Esophagus squamous epithelium (tissue), 4 donors: ENCODE data around the gene DACT2.

Experiments
- POLR2A ChIP-seq, 4 donors: fragments of 450-650 bp; IDR thresholded peaks; one replicate each; pipeline ENCODE4 v1.6.1; 2017; ENCODE audit warnings: antibody characterized with exemption in 4 of 4, mild to moderate bottlenecking in 4 of 4, moderate library complexity in 3 of 4
- TF ChIP-seq, protein P1 (sequence below), 6 experiments: fragments of 450-650 bp in 4 of 6; fragments of 200-600 bp in 2 of 6; sonication (generic) in 2 of 6; IDR thresholded peaks; one replicate each; pipeline ENCODE4 v1.5.1; 2016 to 2019; ENCODE audit warnings: antibody characterized with exemption in 6 of 6, mild to moderate bottlenecking in 4 of 6, moderate library complexity in 4 of 6

DNA sequence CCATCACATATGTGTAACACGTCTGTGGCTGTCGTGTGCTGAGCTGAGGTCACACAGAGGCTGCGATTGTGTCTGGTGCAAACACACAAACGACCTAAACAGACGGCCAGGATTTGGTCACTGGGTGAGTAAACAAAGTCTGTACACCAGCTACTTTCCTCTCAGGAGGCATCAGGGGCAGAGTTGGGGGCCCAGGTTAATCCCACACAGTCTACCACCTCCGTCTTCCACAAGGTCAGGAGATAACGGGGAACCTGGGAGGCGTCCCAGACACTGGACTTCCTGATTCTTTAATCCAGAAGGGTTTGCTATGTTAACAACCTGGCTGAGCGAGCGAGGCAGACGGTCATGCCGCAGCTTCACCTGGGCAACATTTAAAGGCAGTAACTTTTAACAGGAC is 1.5 kb downstream of the DACT2 start:
- no peak for TF ChIP-seq POLR2A (IDR thresholded peaks at IDR 0.05)
- TF ChIP-seq, protein P1, sequence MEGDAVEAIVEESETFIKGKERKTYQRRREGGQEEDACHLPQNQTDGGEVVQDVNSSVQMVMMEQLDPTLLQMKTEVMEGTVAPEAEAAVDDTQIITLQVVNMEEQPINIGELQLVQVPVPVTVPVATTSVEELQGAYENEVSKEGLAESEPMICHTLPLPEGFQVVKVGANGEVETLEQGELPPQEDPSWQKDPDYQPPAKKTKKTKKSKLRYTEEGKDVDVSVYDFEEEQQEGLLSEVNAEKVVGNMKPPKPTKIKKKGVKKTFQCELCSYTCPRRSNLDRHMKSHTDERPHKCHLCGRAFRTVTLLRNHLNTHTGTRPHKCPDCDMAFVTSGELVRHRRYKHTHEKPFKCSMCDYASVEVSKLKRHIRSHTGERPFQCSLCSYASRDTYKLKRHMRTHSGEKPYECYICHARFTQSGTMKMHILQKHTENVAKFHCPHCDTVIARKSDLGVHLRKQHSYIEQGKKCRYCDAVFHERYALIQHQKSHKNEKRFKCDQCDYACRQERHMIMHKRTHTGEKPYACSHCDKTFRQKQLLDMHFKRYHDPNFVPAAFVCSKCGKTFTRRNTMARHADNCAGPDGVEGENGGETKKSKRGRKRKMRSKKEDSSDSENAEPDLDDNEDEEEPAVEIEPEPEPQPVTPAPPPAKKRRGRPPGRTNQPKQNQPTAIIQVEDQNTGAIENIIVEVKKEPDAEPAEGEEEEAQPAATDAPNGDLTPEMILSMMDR (IDR thresholded peaks at IDR 0.05), result no peak
